ENCODE data around the gene ARHGAP28. TPM values are rescaled to one million over a fixed set of nuclear protein-coding genes. Genes with fewer than 3 reads are reported as not detected.

Gene ARHGAP28
- total RNA-seq, 1 experiment from 2014 or later: 9.2 TPM

- no peak overlapping the region for H4K8ac ChIP-seq (replicated peaks; ENCODE audit: insufficient read length, low read depth, low read length)
- no peak overlapping the region for H3K18ac ChIP-seq (ENCODE audit: insufficient read length, low read depth, low read length)
- H3T11ph ChIP-seq (ENCODE audit: low read length): no peak overlapping the region
- no peaks in the 10 kb centered on the region; the same call in 1 of the 2 replicates for H3K4me1 ChIP-seq (ENCODE audit: insufficient read depth, low read length)
- H3K79me2 ChIP-seq (ENCODE audit: insufficient read depth, low read length): no peaks in the 10 kb centered on the region
- H3K4ac ChIP-seq (ENCODE audit: low read depth, low read length): no peak overlapping the region
- no peaks in the 10 kb centered on the region for H3K9me3 ChIP-seq (ENCODE audit: control insufficient read depth, low read depth, low read length)
- H2BK12ac ChIP-seq (ENCODE audit: insufficient read length, low read depth, low read length): no peak overlapping the region
- H3K9ac ChIP-seq (ENCODE audit: extremely low read depth, insufficient read length, low read length): no peak overlapping the region
- H2AK5ac ChIP-seq (ENCODE audit: insufficient read length, low read length): no peak overlapping the region
- H3K27me3 ChIP-seq (ENCODE audit: insufficient read depth, low read length): no peaks in the 10 kb centered on the region
- no peak overlapping the region for H3K27ac ChIP-seq (ENCODE audit: insufficient read length, low read depth, low read length)
- DNase-seq: no peak
- no peak overlapping the region for H4K91ac ChIP-seq (ENCODE audit: insufficient read length, low read depth, low read length)
- no peak overlapping the region for H2BK5ac ChIP-seq (ENCODE audit: insufficient read length, low read length)
- no peak overlapping the region for H2AFZ ChIP-seq (ENCODE audit: low read length)
- Mint-ChIP-seq H3K27me3 (ENCODE audit: low read depth) (no peaks in the 10 kb centered on the region), H3K27ac (no peak overlapping the region; a peak in 1 of 7 replicates), H3K4me1 (peaks cover 16 to 25% of the 10 kb centered on the region in 2 experiments), H3K36me3 (ENCODE audit: insufficient read depth in 1 of 3, low read depth in 3 of 3) (peaks cover under 1 to 4% (median 2%) of the 10 kb centered on the region in 3 experiments; a peak in 4 of 7 replicates), H3K4me3 (no peak overlapping the region), H3K9me3 (no peaks in the 10 kb centered on the region)
- no peak overlapping the region for H2BK120ac ChIP-seq (ENCODE audit: low read depth, low read length, poor library complexity, severe bottlenecking)
- no peaks in the 10 kb centered on the region for H4K20me1 ChIP-seq (ENCODE audit: control insufficient read depth, insufficient read depth, insufficient read length)
- H3K56ac ChIP-seq (ENCODE audit: insufficient read length, low read depth, low read length): no peak overlapping the region
- H3K23ac ChIP-seq (ENCODE audit: insufficient read length, low read depth, low read length): no peak overlapping the region
- no peaks in the 10 kb centered on the region for H3K79me1 ChIP-seq (ENCODE audit: insufficient read depth, low read depth, low read length, poor library complexity, severe bottlenecking)
- H2BK15ac ChIP-seq (ENCODE audit: low read depth, low read length): no peak overlapping the region
- H4K5ac ChIP-seq (ENCODE audit: insufficient read length, low read depth, low read length): no peak overlapping the region
- no CpG with 5 or more reads among the region's 2 CpGs for WGBS (ENCODE audit: extremely low coverage, insufficient read length, low lambda C conversion rate)
- no peak overlapping the region for H3K4me2 ChIP-seq (ENCODE audit: insufficient read depth, insufficient read length, low read length)
- no peak for TF ChIP-seq CTCF (conservative IDR thresholded peaks at IDR 0.05)
- H2BK20ac ChIP-seq (ENCODE audit: low read depth, low read length, poor library complexity, severe bottlenecking): no peak overlapping the region
- no peak overlapping the region for H3K14ac ChIP-seq (ENCODE audit: insufficient read depth, low read length)
- H3K23me2 ChIP-seq (ENCODE audit: insufficient read length, low read depth, low read length, poor library complexity, severe bottlenecking): no peaks in the 10 kb centered on the region
Measured at GRCh38 chr18:6793986-6794385, 64.5 kb downstream of the ARHGAP28 start.
